Subcutaneous preadipocyte (primary cell): ENCODE results near the gene ACYP2. TPM values are rescaled to one million over a fixed set of nuclear protein-coding genes. Genes with fewer than 3 reads are reported as not detected.

Source experiments
- small RNA-seq: library from RNA; depleted of rRNA; stranded (forward); fragments of <200 nt; gene quantifications from one replicate; pipeline ENCODE3, GENCODE V24; 2012
- total RNA-seq: library from RNA; depleted of rRNA; stranded (reverse); fragments of >200 nt; gene quantifications from 2 replicates; pipeline ENCODE4 v1.2.3, GENCODE V29; 2012

Gene ACYP2
- 7.6 and 11.0 TPM in 2 replicates for total RNA-seq

GRCh38 chr2:54115284-54116137, at the start of gene ACYP2:
ACYP2 (plus strand) TSS chr2:54115615.

GRCh38 chr2:54256091-54256694, 140.8 kb downstream of the ACYP2 start, which contains the start of gene TSPYL6:
TSPYL6 (minus strand) TSS chr2:54256229; CDS start chr2:54256151, 78 bp downstream.

Small RNA genes within 50 kb of the gene (small RNA-seq; reads per million reads assigned to genes)
- gene RNU7-172P, result not detected

Other genes with a start within 250 kb of the ACYP2 start
- 48.9 and 71.2 TPM in 2 replicates for gene PSME4, start 144.6 kb upstream of the ACYP2 start, total RNA-seq
- not detected in 2 replicates for gene TSPYL6, start 140.6 kb downstream of the ACYP2 start, total RNA-seq